ENCODE data around the gene FHIT.
"Not testable (repeated sequence)": the region's sequence is repeated elsewhere in the genome, so short reads cannot be mapped to it uniquely, and the experiment has no call there.

FHIT gene

GRCh38 chr3:60598671-60599070, 652.6 kb downstream of the FHIT start:
- no peak for DNase-seq

- no peak for DNase-seq
Measured at GRCh38 chr3:60594025-60594424, 657.2 kb downstream of the FHIT start.

GRCh38 chr3:60591267-60591666, 660.0 kb downstream of the FHIT start:
- no peak for DNase-seq

GRCh38 chr3:60588806-60589205, 662.4 kb downstream of the FHIT start:
- DNase-seq: no peak

GRCh38 chr3:60585918-60586317, 665.3 kb downstream of the FHIT start:
- no peak for DNase-seq

GRCh38 chr3:60584250-60584649, 667.0 kb downstream of the FHIT start:
- no peak for DNase-seq

- no peak for DNase-seq
Measured at GRCh38 chr3:60582288-60582687, 669.0 kb downstream of the FHIT start.

- no peak for DNase-seq
Measured at GRCh38 chr3:60580809-60581208, 670.4 kb downstream of the FHIT start.

- DNase-seq: no peak
Measured at GRCh38 chr3:60579734-60580133, 671.5 kb downstream of the FHIT start.

GRCh38 chr3:60578936-60579335, 672.3 kb downstream of the FHIT start:
- no peak for DNase-seq

GRCh38 chr3:60577601-60578000, 673.7 kb downstream of the FHIT start:
- DNase-seq: no peak

GRCh38 chr3:60575718-60576272, 675.5 kb downstream of the FHIT start:
- DNase-seq: no peak

GRCh38 chr3:60574046-60574769, 677.0 kb downstream of the FHIT start:
- no peak for DNase-seq

- DNase-seq: no peak
Measured at GRCh38 chr3:60573494-60573893, 677.8 kb downstream of the FHIT start.

GRCh38 chr3:60571511-60571910, 679.7 kb downstream of the FHIT start:
- DNase-seq: no peak

GRCh38 chr3:60557122-60557521, 694.1 kb downstream of the FHIT start:
- no peak for DNase-seq

- DNase-seq: no peak
Measured at GRCh38 chr3:60555686-60556354, 695.4 kb downstream of the FHIT start.

GRCh38 chr3:60553144-60553543, 698.1 kb downstream of the FHIT start:
- DNase-seq: no peak

- DNase-seq: no peak
Measured at GRCh38 chr3:60552581-60552980, 698.7 kb downstream of the FHIT start.

GRCh38 chr3:60551455-60552209, 699.6 kb downstream of the FHIT start:
- DNase-seq: no peak

GRCh38 chr3:60549863-60550262, 701.4 kb downstream of the FHIT start:
- no peak for DNase-seq

GRCh38 chr3:60542995-60543394, 708.3 kb downstream of the FHIT start:
- no peak for DNase-seq

- not testable (repeated sequence) for DNase-seq
Measured at GRCh38 chr3:60539394-60539793, 711.9 kb downstream of the FHIT start.

- no peak for DNase-seq
Measured at GRCh38 chr3:60536420-60536819, 714.8 kb downstream of the FHIT start.

Data from KG1 (cell line).